Stimulated activated CD8-positive, alpha-beta memory T cell treated with anti-CD3 and anti-CD28 coated beads, Interleukin-4, amount 100 ng/mL, for 1 hour (primary cell): Measurements from ENCODE around the gene ARHGAP18.
A peak's percentile ranks its signal among the peaks of the same experiment; 100 is the strongest.

Experiments used
- DNase-seq, 2 donors: peaks; one replicate each; pipeline ENCODE4 v3.0.0-alpha.2; 2020; ENCODE audit warnings: low read depth in 2 of 2, low spot score in 1 of 2

The ARHGAP18 gene

DNA sequence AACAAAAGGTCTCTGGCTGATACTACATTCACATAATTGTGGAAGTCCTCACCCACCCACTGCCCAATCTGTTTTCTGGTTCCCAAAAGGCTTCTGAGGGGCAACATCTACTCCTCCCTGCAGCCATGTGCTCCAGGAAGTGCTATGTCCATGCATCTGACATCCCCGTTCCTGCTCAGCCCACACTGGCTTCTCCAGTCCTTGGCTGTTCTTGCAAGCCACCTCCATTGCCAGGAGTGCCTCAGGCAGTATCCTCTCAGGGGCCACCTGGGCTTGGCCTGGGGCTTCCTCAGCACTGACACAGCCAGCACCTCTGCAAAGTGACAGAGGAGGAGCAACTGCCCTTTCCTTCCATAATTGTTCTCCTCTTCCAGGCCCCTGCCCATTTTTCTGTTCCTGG, 18.3 kb downstream of the ARHGAP18 start:
- DNase-seq = no peak

DNA sequence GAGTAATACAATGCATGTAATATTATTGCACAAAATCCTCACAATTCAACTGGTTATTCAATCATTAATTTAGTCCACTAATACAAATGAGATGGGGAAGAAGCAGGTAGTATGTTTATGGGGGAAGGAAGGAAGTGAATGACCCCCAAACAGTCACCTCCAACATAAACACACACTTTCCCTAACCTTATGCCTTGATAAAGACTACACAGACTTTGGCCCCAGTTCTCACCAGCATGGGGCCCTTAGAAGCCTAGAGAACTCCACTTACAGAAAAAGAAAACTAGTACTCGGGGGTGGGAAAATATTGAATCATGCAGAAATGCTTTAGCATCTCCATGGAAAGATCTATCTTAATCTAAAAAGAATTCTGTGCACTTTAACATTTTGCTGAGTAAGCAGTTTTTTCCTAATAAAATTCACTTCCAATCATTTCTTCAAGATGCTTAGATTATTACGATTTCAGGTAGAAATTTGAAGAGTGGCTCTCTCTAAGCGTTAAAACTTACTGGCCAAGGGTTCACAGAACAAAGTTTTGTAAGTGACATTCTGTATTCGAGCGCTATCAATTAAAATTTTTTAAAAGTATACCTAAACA, 18.8 kb downstream of the ARHGAP18 start:
- DNase-seq = no peak

DNA sequence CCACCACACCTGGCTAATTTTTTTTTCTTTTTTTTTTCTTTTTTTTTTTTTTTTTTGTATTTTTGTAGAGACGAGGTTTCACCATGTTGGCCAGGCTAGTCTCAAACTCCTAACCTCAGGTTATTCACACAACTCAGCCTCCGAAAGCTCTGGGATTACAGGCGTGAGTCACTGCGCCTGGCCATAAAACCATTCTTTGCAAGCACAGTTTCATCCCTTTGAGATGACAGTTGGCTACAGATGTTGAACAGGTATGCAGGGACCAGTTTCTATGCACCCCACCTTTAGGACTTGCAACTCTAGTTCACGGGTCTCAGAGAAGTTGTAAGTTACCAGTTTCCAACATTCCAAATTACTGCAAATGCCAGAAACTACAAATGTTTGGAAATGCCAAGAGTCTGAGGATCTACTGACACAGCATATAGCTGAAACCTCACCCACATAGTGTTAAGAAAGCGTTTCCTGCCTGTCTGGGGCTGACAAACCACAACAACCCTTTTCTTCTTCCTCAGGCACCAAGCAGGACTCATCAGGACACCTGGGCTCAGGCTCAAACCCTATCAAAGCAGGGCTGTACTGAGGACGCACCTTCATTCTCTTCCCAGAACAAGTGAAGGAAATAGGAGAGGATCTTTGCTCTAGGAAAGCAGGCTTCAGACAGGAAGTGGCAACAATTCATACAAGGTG, 22.9 kb downstream of the ARHGAP18 start:
- DNase-seq = no peak

DNA sequence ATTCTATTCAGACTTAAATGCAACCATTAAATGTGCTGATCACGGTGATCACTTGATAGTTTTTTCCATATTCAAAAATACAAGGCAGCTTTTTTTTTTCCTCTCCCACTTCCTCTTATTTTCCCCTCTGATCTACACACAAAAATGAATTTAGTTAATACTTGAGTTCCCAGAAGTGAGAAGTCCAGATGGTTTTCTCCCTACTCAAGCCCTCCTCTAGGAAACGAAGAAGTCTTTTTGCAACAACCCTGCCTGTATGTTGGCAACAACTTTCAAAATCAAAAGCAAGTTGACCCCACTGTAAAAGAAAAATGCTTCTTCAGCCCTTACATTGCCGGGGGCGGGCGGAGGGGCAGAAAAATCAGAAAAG, 24.3 kb downstream of the ARHGAP18 start:
- DNase-seq = no peak

DNA sequence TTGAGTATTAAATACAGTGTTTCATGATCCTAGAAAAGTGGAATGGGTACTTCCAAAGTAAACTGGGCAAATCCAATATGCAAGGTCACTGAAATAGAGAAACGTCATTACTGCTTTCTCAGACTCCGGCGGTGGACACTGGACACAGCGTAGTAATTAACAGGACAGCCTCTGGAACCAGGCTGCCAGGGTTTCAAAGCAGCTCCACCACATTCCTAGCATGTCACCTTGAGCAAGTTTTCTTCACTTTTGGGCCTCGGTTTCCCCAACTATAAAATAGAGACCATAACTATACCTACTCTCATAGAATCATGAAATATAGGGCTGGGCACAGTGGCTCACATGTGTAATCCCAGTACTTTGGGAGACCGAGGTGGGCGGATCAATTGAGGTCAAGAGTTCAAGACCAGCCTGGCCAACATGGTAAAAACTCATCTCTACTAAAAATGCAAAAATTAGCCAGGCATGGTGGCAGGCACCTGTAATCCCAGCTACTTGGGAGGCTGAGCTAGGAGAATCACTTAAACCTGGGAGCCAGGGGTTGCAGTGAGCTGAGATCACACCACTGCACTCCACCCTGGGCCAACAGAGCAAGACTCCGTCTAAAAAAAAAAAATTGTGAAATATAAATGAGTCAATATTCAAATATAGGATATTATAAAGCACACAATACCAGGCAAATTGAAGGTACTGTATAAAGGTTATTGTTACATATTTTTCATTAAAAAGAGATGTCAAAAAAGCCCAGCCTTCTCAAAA, 24.9 kb downstream of the ARHGAP18 start:
- DNase-seq = no peak

DNA sequence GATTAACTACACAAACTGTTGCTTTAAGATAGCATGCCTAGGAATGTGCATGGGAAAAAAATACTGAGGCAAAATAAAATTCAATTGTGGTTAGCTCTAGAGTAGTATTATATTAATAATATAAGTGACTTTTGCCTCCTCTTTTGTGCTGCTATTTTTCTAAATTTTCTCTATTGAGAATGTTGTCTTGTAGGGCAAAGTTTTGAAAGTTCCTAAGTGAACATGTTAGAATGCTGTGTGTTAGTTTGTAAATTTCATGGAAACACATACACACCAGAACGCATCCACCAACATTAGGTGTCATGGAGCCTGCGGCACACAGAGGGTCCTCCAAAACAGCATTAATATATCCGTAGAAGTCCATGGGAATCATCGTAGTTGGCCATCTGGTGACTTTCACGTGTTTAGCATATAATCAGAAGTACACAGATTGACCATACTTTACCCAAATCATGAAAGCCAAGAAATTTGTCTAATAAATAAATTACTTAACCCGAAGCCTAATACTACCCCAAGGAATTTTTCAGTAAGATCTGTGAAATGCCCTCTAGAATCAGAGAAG, 25.6 kb downstream of the ARHGAP18 start:
- DNase-seq = no peak

DNA sequence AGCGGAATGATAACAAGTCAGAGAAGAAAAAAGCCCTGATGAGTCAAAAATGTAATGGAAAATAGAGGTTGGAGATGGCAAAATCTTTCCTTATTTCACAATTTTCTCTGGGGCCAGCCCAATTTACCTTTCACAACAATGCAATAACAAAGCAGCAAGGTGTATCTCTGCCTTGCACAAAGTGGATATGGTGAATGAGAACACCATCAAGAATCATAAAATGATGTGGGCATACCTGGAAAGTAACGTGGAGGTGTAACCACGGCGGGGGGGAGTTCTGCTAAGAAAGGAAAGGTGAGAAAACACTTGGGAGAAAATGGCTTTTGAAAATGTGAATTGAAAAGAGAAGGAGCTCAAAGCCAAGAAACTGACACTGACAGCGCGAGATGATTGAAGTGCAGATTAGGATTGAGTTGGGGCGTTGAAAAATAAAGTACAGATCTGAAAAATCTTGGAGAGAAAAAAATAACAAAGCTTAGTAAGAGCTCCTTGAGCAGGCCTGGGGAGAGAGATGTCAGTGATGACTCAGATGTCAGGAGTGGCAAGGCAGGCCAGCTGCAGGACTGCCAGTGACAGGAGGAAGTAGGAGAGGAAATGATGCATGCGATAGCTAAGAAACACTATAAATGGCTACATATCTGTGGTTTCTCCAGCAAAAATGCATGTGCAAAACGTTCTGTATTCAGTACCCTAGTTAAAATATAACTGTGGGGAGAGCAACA, 26.2 kb downstream of the ARHGAP18 start:
- DNase-seq = peak in 1 of 2 donors; percentile 40

DNA sequence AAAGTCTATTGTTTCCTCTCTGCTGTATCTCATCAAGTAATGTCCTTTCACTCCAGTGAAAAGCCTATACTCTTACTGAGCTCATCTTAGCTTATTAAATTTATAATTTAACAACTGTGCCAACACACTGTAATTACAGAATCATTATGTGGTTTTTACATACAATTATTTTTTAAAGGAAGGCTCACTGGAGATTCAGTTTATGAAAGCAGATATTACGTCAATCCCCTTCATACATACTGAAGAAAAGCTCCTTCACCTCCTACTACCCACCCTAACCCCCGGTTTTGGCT, 28.1 kb downstream of the ARHGAP18 start:
- no peak for DNase-seq

DNA sequence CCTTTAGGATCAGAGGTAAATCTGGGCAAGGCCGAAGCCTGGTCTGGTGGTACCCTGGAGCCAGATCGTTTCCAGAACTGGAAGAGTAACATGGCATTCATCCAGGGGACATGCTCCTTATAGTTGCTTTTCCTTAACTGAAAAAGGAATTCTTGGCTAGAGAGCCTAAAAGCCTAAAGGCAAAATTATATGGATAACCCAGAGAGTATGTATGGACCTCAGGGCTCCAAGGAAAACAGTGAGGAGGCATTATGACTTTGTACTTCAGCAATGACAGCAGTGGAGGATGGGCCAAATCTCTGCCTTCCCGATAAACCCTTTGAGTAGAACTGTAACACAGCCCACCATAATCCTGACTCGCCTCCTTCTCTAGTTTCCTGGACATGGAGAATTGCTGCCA, 29.3 kb downstream of the ARHGAP18 start:
- DNase-seq = no peak

DNA sequence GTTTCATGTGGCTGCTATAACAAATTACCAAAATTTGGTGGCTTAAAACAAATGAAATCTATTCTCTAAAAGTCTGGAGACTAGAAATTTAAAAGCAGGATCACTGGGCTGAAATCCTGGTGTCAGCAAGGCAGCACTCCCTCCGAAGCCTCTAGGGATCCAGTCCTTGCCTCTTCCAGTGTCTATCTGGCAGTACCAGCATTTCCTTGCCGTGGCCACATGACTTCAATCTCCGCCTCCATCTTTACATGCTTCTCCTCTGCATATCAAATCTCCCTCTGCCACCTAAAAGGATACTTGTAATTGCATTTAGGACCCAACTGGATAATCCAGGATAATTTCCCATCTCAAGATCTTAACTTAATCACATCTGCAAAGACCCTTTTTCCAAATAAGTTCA, 30.2 kb downstream of the ARHGAP18 start:
- DNase-seq = no peak

DNA sequence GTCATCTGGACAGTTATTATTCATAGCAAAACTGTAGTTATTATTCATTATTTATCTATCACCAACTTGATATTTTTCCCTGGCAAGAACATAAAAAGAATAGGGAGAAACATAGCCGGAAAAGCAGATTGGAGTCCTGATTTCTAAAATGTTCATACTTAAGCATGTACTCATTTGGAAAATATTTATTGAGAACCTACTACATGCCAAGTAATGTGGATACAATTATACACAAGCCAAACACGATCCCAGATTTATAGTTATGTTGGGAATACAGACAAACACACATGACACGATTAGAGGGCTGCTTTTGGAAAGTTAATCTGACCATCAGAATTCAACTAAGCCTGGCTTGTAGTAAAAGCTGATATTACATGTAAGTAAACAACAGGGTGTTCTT, 30.7 kb downstream of the ARHGAP18 start:
- DNase-seq = no peak

DNA sequence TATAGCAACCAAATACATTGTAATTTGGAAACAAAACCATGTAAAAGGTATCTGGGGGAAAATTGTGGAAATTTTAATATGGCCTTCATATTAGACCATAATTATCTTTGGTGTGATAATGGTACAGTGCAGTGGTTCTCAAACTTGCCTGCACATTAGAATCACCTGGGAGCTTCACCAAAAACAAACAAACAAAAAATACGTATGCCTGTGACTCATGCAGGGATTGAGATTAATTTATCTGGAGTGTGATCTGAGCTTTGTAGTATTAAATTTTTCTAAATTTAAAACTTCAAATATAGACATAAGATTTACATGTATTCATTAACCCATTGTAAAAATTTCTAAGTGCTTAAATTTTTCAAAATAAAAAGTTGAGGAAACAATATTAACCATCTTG, 31.5 kb downstream of the ARHGAP18 start:
- DNase-seq = no peak

DNA sequence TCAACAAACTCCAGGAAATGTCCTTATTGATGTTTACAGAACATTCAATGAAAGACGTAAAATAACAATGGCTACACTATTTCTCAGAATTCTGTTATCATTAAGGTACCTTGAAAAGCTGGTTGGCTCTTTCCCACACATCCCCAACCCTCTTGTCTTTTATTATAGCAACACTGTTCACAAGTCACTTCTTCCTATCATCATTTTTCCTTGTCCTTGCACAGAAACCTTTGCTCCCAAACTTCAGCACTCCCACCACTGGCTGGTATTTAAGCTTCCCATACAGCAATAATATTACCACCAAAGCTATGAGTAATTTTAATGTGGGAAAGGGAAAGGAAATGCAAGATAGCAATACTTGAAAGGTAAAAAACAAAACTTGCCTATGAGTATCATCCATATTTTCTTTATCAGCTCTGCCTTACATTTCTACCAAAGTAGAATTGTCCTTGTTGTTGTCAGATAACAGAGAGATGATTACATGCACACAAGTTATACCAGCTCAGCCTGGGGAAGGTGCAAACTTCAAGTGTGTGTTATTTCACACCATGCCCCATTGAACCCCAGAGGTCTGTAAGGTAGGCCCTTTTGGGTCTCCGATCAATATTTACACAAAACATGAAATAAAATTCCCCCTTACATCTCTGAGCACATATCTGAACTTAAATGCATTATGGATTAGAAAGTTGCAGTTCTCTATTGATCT, 32.2 kb downstream of the ARHGAP18 start:
- no peak for DNase-seq

DNA sequence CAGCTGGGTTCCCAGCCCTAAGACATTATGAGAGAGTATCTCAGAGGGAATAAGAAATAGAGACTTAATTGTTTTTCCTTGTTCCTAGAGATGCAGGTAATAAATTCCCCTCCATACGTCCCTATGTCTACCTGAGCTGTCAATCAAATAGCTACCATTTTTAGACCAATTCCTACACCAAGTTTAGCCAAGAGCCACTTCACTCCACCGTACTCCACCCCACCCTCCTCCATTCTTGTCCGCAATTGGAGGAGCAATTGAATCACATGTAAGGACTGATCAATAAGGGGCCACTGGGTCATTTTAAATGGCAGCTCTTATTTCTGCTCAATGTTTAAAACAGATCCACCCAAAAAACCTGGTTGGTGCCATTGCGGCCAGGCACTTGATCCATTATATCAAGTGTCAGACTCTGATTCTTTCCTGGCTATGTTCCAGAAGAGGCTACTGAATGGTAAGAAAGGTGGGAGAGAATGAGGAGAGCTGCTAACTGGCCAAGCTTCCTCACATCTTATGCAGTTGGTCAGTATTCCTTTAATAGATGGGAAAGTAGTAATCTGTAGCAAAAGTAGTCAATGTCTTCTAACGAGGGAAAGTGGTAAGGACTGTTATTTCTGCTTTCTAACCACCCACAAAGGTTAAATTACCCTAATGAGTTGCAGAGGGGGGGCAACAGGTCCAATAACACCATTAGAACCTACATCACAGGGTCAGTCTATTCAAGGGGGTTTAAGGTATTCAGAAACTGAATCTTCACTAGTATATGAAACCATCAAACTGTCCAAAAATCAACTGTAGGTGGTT, 34.1 kb downstream of the ARHGAP18 start:
- DNase-seq = no peak

DNA sequence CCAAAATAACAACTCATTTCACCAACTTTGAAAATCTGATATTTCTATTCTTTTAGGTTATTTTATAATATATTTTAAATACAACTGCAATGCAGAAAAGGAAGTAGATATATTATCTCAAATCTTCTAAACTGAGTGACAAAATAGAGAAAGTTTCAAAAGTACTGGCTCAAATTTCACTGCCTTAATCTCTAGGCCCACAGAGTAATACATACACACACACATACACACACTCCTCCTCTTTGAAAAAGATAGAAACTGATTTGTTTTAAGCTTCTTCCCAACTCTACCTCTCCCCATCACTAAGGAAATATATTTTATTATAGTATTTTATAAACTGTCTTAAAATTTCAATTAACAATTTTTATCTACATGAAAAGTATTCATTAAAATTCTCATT, 36.2 kb downstream of the ARHGAP18 start:
- no peak for DNase-seq

DNA sequence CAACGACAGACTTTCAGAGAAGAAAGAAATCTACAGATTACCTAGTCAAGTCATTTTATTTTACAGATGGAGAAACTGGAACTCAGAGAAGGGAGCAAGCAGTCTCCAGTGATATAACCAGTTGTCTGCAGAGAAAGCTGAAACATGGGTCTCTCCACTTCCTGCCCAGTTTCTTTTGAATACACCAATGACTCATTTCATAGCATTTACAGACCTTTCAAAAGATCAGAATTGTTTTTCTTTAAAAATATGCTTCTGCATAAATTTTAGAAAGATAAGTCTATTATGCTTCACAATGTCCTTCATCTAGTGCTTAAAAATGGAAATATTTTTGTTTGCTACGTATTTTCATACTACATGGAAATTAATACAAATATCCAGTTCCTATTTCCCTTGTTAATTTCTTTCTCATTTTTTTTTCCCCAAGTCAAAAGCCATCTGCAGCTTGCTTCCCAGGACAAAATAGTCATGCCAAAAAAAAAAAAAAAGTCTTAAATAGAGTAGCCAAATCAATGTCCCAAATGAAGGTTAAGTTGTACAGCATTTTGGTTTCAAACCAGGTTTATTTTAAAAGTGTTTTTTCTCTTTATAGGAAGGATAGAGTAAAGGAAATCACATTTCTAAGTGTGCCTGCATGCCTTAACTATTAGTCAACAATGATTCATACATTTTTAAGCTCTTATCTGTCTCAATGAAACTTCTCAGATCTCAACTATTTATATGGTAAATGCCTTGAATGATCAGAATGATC, 36.9 kb downstream of the ARHGAP18 start:
- DNase-seq = no peak

DNA sequence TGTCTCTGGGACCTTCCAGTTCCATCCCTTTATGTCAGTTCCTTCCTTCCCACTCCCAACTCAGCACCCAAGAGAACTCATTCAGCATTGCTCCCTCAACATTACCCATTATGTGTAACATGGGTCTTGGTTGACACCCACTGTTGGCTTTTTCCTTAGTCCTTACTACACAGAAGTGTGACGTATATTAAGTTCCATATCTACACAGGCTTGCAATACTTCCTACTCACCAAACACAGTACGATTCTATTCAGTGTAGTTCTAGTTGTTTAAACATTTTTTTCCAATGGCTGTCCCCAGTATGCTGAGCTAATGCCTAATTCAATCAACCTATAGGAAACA, 37.7 kb downstream of the ARHGAP18 start:
- no peak for DNase-seq

DNA sequence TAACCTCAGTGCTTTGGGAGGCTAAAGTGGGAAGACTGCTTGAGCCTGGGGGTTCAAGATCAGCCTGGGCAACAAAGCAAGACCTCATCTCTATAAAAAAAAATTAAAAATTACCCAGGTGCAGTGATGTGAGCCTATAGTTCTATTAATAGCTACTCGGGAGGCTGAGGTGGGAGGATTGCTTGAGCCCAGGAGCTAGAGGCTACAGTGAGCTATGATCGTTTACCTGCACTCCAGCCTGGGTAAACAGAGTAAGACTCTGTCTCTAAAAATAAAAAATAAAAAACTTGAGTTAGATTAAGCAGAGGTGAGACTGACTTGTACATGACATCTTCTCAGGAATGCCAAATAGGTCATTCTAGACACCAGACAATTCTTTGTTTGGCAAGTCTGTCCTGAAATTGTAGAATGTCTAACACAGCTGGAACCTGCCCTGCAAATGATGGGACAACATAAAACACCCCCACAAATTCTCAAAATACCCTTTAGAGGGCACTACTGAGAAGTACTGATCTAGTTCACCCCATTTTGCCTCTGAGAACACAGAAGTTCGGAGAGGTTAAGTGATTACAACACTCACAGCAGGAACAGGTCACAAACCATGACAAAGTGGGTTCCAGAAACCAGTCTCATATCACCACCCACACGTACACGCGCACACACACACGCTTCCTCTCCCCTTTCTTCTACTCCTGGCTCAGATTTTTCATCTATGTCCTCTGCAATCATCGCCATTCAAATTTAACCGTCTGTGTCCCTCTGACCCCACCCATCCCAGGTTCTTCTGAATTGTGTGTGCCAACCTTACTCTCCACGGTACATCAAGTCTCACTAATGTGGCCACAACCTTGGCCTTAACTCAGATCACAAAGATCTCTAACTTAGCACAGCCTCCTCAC, 38.3 kb downstream of the ARHGAP18 start:
- DNase-seq = peak in 1 of 2 donors; percentile 18

DNA sequence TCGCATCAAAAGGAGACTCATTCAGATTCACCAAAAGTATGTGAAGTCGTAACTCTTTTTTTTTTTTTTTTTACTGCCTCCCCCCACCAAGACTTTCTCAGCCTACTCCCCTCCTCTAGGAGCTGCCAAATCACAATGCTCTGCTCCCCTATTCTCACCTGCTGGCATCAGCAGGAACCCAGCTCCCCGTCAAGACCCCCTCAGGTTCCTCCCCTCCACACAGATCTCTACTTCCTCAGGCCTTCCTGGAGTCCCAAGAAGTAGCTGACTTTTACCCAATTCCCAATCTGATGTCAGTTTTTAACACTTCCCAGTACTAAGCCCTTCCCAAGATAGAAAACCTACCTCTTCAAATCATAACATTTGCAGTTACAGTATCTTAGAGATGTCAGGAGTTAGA, 39.3 kb downstream of the ARHGAP18 start:
- DNase-seq = no peak
